PC-3 (cell line): ENCODE data around the gene CEBPA. TPM values are rescaled to one million over a fixed set of nuclear protein-coding genes. Genes with fewer than 3 reads are reported as not detected.

ENCODE experiments used
- ATAC-seq: fragments of 200-7000 bp; cut with Tn5 transposase; 2 replicates; pipeline ENCODE4 v1.9.1; 2020; ENCODE audit warnings: mild to moderate bottlenecking, moderate library complexity
- BruUV-seq: library from RNA; stranded (reverse); fragments of 400-500 nt; replicated peaks from 2 replicates; lab custom pipeline; 2021; lab: Mats Ljungman, UMichigan
- CTCF ChIA-PET: fragments of 300-600 bp; sonication (Branson Sonifier 250); formaldehyde crosslinking; loops from one replicate; lab custom pipeline; 2022; ENCODE audit warnings: antibody characterized with exemption; lab: Charles Lee
- POLR2A ChIA-PET: fragments of 300-600 bp; sonication (Branson Sonifier 250); formaldehyde crosslinking; loops from one replicate; lab custom pipeline; 2022; ENCODE audit warnings: antibody characterized with exemption; ENCODE audit not compliant: unreplicated experiment; lab: Charles Lee
- DNase-seq: peaks from one replicate; pipeline ENCODE4 v3.0.0-alpha.2; 2015
- H2AFZ ChIP-seq: fragments of 300-600 bp; sonication (generic); 2 replicates; pipeline ENCODE4 v1.6.0; 2016; ENCODE audit warnings: antibody characterized with exemption, low read length
- H3F3A ChIP-seq: fragments of 300-600 bp; sonication (generic); one replicate; pipeline ENCODE4 v1.6.0; 2017; ENCODE audit warnings: antibody characterized with exemption, low read length, control low read depth, mild to moderate bottlenecking; ENCODE audit not compliant: unreplicated experiment
- H3K27ac ChIP-seq: fragments of 300-600 bp; sonication (generic); 2 replicates; pipeline ENCODE4 v1.5.1; 2016; ENCODE audit warnings: mild to moderate bottlenecking, low read length
- H3K27me3 ChIP-seq: fragments of 300-600 bp; sonication (generic); 2 replicates; pipeline ENCODE4 v1.6.1; 2016; ENCODE audit warnings: low read length, mixed read lengths
- H3K36me3 ChIP-seq: fragments of 300-600 bp; sonication (generic); 2 replicates; pipeline ENCODE4 v1.6.1; 2016; ENCODE audit warnings: low read depth, mixed run types, low read length, mixed read lengths
- H3K4me1 ChIP-seq: fragments of 300-600 bp; sonication (generic); 2 replicates; pipeline ENCODE4 v1.5.1; 2016; ENCODE audit warnings: low read length; ENCODE audit not compliant: insufficient read depth
- H3K4me2 ChIP-seq: fragments of 300-600 bp; sonication (generic); 2 replicates; pipeline ENCODE4 v1.6.0; 2016; ENCODE audit warnings: low read length
- H3K4me3 ChIP-seq: fragments of 300-600 bp; sonication (generic); 2 replicates; pipeline ENCODE4 v1.5.1; 2016; ENCODE audit warnings: mild to moderate bottlenecking, low read length, mixed read lengths
- H3K79me2 ChIP-seq: fragments of 300-600 bp; sonication (generic); 2 replicates; pipeline ENCODE4 v1.6.1; 2017; ENCODE audit warnings: low read length, mixed read lengths
- H3K9ac ChIP-seq: fragments of 300-600 bp; sonication (generic); 2 replicates; pipeline ENCODE4 v1.6.0; 2016; ENCODE audit warnings: mild to moderate bottlenecking, low read length
- H3K9me2 ChIP-seq: fragments of 300-600 bp; sonication (generic); replicated peaks from 2 replicates; pipeline ENCODE4 v1.6.1; 2016; ENCODE audit warnings: mixed run types, low read length, mixed read lengths
- H3K9me3 ChIP-seq: fragments of 300-600 bp; sonication (generic); 2 replicates; pipeline ENCODE4 v1.6.1; 2016; ENCODE audit warnings: low read length, mixed read lengths
- H4K20me1 ChIP-seq: fragments of 300-600 bp; sonication (generic); 2 replicates; pipeline ENCODE4 v1.6.1; 2016; ENCODE audit warnings: low read length, mixed read lengths
- CTCF ChIP-seq: fragments of 300-600 bp; sonication (generic); conservative IDR thresholded peaks from 2 replicates; pipeline ENCODE4 v1.5.1; 2017; ENCODE audit warnings: antibody characterized with exemption, low read depth, mild to moderate bottlenecking, low read length
- EZH2 ChIP-seq: fragments of 300-600 bp; sonication (generic); IDR thresholded peaks from one replicate; pipeline ENCODE4 v1.6.1; 2017; ENCODE audit warnings: antibody characterized with exemption, mild to moderate bottlenecking, low read length; ENCODE audit not compliant: unreplicated experiment
- EZH2phosphoT487 ChIP-seq: fragments of 300-600 bp; sonication (generic); IDR thresholded peaks from 2 replicates; pipeline ENCODE4 v1.6.1; 2018; ENCODE audit warnings: mild to moderate bottlenecking, antibody characterized with exemption, low read length, borderline replicate concordance
- intact Hi-C: fragments of 100-400 bp; cut with micrococcal nuclease; formaldehyde crosslinking; loops from 2 replicates; pipeline ENCODE4 v1.9.0; 2023
- total RNA-seq: library from RNA; depleted of rRNA; stranded (reverse); fragments of >200 nt; gene quantifications from 2 replicates; pipeline ENCODE4 v1.2.3, GENCODE V29; 2014

Gene CEBPA
- total RNA-seq, 1 experiment from 2014 or later: 2.9 TPM

GRCh38 chr19:33325920-33326319 lies 23.6 kb upstream of the CEBPA start:
- Histone ChIP-seq H3K9ac (no peak overlapping the region), H3K9me2 (no peaks in the 10 kb centered on the region), H3K4me3 (no peak overlapping the region), H3K27ac (no peak overlapping the region), H3K9me3 (no peaks in the 10 kb centered on the region), H3K36me3 (no peaks in the 10 kb centered on the region), H2AFZ (no peak overlapping the region), H3K4me2 (no peak overlapping the region), H3F3A (no peaks in the 10 kb centered on the region), H3K27me3 (no peaks in the 10 kb centered on the region), H3K79me2 (no peaks in the 10 kb centered on the region), H3K4me1 (no peaks in the 10 kb centered on the region), H4K20me1 (no peaks in the 10 kb centered on the region)
- intact Hi-C loops: no loop called here
- ChIA-PET POLR2A (no interaction called here), CTCF (no interaction called here)
- no TSS peak for BruUV-seq
- ATAC-seq: no peak
- no peak for DNase-seq
- TF ChIP-seq EZH2phosphoT487 (no peak), CTCF (no peak), EZH2 (no peak)

- no peaks in the 10 kb centered on the region for H3K36me3 ChIP-seq
- ATAC-seq (no peak), DNase-seq (no peak)
- no peaks in the 10 kb centered on the region for H3K4me1 ChIP-seq
- H3K79me2 ChIP-seq: no peaks in the 10 kb centered on the region
- H3K9me3 ChIP-seq: no peaks in the 10 kb centered on the region
- no peak overlapping the region for H3K27ac ChIP-seq
- POLR2A ChIA-PET: no interaction called here
- intact Hi-C loops: no loop called here
- BruUV-seq: no TSS peak
- CTCF ChIA-PET: no interaction called here
- no peaks in the 10 kb centered on the region for H4K20me1 ChIP-seq
- no peaks in the 10 kb centered on the region for H3F3A ChIP-seq
- no peak overlapping the region for H2AFZ ChIP-seq
- H3K27me3 ChIP-seq: no peaks in the 10 kb centered on the region
- no peak for TF ChIP-seq CTCF
- TF ChIP-seq EZH2phosphoT487: no peak
- no peak for TF ChIP-seq EZH2
- no peaks in the 10 kb centered on the region for H3K9me2 ChIP-seq
- no peak overlapping the region for H3K4me3 ChIP-seq
- no peak overlapping the region for H3K9ac ChIP-seq
- H3K4me2 ChIP-seq: no peak overlapping the region
Observed at GRCh38 chr19:33324628-33325027, 22.3 kb upstream of the CEBPA start.

GRCh38 chr19:33323093-33323820 lies 20.9 kb upstream of the CEBPA start:
- no peaks in the 10 kb centered on the region for H3K4me1 ChIP-seq
- H3K9me2 ChIP-seq: no peaks in the 10 kb centered on the region
- H3K27ac ChIP-seq: no peak overlapping the region
- H2AFZ ChIP-seq: no peak overlapping the region
- H3K4me2 ChIP-seq: no peak overlapping the region
- no peak for TF ChIP-seq CTCF
- no peak for TF ChIP-seq EZH2
- no peak for TF ChIP-seq EZH2phosphoT487
- H3K9ac ChIP-seq: no peak overlapping the region
- CTCF ChIA-PET: no interaction called here
- BruUV-seq: no TSS peak
- no peaks in the 10 kb centered on the region for H3K36me3 ChIP-seq
- intact Hi-C loops: no loop called here
- H4K20me1 ChIP-seq: no peaks in the 10 kb centered on the region
- H3K79me2 ChIP-seq: no peaks in the 10 kb centered on the region
- no peaks in the 10 kb centered on the region for H3K27me3 ChIP-seq
- DNase-seq (no peak), ATAC-seq (no peak)
- POLR2A ChIA-PET: no interaction called here
- no peaks in the 10 kb centered on the region for H3F3A ChIP-seq
- H3K4me3 ChIP-seq: no peak overlapping the region
- H3K9me3 ChIP-seq: no peaks in the 10 kb centered on the region
